Stimulated activated CD4-positive, alpha-beta T cell treated with anti-CD3 and anti-CD28 coated beads, Interleukin-2, amount 100 ng/mL, for 48 hours (primary cell): ENCODE results near the gene ZNRF1.
A peak's percentile ranks its signal among the peaks of the same experiment; 100 is the strongest.

Source experiments
- DNase-seq, 2 donors: peaks; one replicate each; pipeline ENCODE4 v3.0.0-alpha.2; 2020

ZNRF1 gene

GRCh38 chr16:75062976-75063346 lies 64.1 kb downstream of the ZNRF1 start:
- DNase-seq, result no peak

DNA sequence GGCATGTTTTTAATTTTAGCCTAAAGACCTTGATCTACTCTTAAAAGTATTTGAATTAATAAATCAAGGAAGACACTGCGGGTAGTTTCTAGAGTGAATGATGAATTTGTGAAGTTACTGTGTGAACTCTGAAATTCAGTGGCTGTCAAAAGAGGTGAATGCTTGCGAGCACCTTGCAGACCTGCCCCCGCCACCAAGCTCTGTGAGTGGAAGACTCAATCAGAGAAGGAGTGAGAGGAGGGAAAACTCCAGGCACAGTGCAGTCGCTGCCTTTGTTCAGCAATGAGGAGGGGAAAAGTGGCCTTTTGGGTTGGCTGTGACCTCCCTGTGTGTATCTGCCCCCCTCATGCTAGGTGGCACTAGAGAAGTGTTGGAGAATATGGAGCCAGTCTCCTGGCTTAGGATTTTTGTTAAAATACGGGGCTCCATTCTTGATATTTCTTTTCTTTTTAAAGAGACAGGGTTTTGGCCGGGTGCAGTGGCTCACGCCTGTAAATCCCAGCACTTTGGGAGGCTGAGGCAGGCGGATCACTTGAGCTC lies 64.8 kb downstream of the ZNRF1 start:
- DNase-seq, result no peak

DNA sequence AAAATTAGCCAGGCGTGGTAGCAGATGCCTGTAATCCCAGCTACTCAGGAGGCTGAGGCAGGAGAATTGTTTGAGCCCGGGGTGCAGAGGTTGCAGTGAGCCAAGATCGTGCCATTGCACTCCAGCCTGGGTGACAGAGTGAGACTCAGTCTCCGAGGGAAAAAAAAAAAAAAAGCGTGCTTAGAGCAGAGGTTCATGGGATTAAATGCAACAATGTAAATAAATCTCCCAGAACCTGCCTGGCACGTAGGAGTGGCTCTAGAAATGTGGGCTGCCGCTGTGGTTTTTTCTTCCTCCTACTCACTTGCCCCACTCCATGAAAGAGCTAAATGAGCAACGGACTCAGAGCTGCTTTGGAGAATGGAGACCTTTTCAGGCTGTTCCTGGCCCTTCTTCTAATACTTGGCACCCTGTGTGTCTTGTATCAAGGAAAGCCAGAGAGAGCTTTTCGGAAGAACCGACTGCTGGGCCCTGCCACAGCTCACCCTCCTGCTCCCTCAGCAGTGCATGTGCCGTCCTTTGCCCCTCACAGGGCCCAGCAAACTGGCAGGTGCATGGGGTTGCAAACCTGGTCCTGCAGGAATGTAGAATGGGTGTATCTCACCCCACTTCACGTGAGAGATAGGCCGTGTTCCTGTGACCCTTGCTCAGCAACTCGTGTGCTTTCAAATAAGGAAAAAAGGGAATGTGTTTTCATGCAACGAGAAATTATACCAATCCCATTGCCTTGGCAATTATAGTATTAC lies 65.8 kb downstream of the ZNRF1 start:
- DNase-seq, result no peak

DNA sequence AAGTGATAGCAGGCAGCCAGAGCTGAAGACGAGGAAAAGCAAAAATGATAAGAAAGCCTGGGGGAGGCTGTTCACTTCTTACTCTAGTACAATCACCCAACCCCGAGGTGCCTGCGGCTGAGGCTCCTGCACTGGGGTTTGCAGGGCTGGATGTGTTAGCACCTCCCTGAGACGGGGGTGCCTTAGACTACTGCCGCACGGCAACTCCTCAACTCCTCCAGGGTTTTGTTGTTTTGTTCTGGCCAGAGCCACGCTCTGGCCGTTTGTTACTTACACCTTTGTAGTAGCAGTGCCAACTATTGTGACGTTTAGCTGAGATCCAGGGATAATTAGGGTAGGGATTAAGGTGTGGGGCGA lies 66.3 kb downstream of the ZNRF1 start:
- no peak for DNase-seq

- no peak for DNase-seq
Observed at GRCh38 chr16:75065521-75066149, 66.8 kb downstream of the ZNRF1 start.

DNA sequence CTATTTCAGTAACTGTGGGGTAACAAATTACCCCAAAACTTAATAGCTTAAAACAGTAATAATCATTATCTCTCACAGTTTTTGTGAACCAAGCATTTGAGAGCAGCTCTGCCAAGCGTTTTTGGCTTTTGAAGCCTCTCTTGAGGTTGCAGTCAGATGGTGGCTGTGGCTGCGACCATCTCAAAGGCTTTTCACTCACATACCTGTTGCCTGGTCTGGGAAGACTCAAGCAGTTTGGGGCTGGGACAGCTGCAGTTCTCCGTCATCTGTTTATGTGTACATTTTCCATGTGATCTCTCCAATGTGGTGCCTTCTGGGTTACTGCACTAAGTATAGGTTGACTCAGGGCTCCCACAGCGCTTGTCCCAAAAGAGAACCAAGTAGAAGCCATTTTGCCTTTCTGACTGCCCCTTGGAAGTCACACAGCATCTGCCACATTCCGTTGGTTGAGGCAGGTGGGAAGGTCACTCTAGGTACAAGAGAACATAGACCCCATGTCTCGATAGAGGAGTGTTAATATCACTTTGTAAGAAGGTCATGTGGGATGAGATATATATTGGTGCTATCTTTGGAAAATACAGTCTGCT lies 68.1 kb downstream of the ZNRF1 start:
- DNase-seq, result no peak

DNA sequence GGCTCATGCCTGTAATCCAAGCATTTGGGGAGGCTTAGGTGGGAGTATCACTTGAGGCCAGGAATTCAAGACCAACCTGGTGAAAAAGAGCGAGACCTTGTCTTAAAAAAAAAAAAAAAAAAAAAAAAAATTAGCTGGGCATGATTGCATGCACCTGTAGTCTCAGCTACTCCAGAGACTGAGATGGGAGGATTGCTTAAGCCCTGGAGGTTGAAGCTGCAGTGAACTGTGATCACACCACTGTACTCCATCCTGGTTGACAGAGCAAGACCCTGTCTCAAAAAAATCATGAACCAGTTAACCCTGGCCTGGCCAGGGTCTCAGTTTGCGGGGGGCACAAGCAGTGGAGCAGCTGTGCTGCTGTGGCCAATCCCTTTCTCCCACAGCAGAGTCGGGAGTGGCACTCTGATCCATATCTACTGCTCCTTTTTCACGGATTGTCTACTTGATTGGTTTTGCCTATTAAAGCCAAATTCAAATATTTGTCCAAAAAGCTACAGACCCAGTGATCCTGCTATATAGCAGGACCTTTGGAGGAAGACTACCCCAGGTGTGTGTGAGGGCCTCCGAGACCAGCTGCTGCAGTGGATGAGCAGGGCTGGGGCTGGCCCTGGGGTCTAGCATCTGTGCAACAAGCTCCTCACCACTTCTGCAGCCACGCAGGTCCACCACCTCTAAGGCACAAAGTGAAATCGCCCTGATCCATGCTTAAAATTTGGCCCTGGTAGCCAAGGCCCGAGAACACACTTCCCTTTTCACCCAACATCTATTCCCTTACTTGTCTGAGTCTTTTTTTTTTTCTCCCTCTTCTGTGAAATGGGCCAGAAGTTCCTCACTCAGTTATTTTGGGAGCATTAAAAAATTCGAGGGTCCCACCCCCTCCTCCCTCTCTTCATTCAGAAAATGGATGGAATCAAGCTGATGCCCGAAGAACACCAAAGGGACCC lies 69.5 kb downstream of the ZNRF1 start:
- no peak for DNase-seq

- DNase-seq, result no peak
Observed at GRCh38 chr16:75070012-75070841, 71.4 kb downstream of the ZNRF1 start.

DNA sequence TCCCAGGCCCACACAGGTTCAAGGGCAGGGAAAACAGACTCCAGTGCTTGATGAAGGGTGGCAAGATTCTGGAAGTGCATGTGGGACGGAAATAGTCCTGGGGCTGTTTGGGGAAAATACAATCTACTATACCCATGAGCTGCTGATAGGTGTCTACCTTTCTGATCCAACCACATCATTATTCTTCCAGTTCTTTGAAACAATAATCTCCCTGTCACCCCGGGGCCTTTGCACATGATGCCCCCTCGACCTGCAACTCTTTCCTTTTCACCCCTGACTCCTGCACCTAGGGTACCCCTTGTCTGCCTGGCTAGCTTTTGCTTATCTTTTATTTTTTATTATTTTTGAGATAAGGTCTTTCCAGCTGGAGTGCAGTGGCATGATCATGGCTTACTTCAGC lies 72.8 kb downstream of the ZNRF1 start:
- DNase-seq, result no peak

DNA sequence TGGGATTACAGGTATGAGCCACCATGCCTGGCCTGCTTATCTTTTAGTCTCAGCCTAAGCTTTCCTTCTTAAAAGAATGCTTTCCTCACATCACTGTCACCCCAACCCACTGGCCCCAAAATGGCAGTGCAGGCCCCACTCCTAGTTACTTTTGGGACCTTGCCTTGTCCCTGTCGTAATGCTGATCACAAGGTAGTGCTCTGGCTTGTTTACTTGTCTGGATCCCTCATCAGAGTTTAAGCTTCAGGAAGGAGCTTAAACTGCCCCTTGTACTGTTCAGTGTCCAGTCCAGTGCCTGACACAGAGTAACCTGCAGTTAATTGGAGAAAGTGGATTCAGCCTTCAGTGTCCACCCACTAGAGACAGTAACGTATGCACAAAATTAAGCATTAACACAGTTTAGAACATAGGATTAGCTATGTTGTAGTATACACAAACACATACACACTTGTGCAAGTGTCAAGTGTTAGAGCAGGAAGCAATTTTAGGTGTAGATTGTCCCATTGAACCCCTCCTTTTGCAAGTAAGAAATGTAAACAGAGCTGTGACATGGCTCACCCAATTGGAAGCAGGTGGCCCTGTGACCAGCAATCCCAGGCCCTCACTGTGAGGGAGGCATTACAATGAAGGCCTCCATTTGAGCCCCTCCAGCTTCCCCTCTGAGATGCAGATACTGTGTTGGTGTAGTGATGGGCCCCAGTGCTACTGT lies 73.6 kb downstream of the ZNRF1 start:
- DNase-seq, result no peak

- no peak for DNase-seq
Observed at GRCh38 chr16:75073545-75074303, 74.9 kb downstream of the ZNRF1 start.

- DNase-seq, result no peak
Observed at GRCh38 chr16:75074304-75074793, 75.5 kb downstream of the ZNRF1 start.

GRCh38 chr16:75074920-75075687 lies 76.3 kb downstream of the ZNRF1 start:
- peak; percentile 56 to 61 for DNase-seq

- DNase-seq, result no peak
Observed at GRCh38 chr16:75075688-75076268, 77.0 kb downstream of the ZNRF1 start.

- no peak for DNase-seq
Observed at GRCh38 chr16:75078886-75079285, 80.1 kb downstream of the ZNRF1 start.

GRCh38 chr16:75079346-75079926 lies 80.6 kb downstream of the ZNRF1 start:
- no peak for DNase-seq

DNA sequence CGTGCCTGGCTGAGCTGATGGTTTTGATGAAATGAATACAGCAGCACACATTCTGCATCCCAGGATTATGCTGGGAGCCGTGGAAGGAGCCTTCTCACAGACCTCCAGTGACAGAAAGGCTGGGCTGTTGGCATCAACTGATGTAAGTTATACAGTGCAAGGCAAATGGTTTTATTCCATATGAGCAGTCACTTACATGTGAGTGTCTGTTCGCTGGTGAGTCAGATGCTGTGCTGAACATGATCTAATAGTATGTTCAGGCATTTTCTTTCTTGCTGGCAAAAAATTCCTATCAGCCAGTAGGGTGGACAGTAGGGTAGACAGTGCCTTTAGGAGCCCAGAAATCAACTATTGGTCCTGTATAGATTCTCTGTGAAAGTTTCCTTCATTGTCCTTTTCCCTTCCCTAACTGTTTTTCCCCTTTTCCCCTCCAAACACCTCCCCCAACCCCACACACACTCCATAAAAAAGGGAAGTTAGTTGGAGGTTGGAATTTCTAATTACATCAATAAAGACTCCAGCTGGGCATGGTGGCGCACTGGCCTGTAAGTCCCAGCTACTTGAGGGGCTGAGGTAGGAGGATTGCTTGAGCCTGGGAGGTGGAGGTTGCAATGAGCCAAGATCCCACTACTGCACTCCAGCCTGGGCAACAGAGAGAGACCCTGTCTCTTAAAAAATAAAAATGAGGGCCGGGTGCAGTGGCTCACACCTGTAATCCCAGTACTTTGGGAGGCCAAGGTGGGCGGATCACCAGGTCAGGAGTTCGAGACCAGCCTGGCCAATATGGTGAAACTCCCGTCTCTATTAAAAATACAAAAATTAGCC lies 81.6 kb downstream of the ZNRF1 start:
- DNase-seq, result no peak
